B cell (primary cell): ENCODE data around the gene HNRNPC. TPM values are rescaled to one million over a fixed set of nuclear protein-coding genes. Genes with fewer than 3 reads are reported as not detected.

Source experiments
- ATAC-seq: fragments of 200-7000 bp; cut with Tn5 transposase; one replicate; pipeline ENCODE4 v1.10.0; 2021; ENCODE audit warnings: low read depth, mild to moderate bottlenecking, moderate number of reproducible peaks, moderate library complexity
- CTCF ChIA-PET: fragments of 350-600 bp; sonication (Branson Sonifier 250); formaldehyde crosslinking; loops from one replicate; lab custom pipeline; 2021; ENCODE audit warnings: antibody characterized with exemption, inconsistent platforms; lab: Charles Lee
- POLR2A ChIA-PET: fragments of 350-600 bp; sonication (Branson Sonifier 250); formaldehyde crosslinking; loops from one replicate; lab custom pipeline; 2021; ENCODE audit warnings: antibody characterized with exemption; lab: Charles Lee
- DNase-seq: peaks from one replicate; pipeline ENCODE4 v3.0.0; 2013
- H2AFZ ChIP-seq: 2 replicates; pipeline ENCODE4 v1.6.1; 2012; ENCODE audit warnings: mild to moderate bottlenecking, low read depth, low read length; ENCODE audit not compliant: insufficient read depth, poor library complexity, severe bottlenecking
- H3K27ac ChIP-seq, 2 donors: 1 replicate in 1 of 2; 2 replicates in 1 of 2; pipeline ENCODE4 v1.5.1; 2012 to 2013; ENCODE audit warnings: low read length in 2 of 2, mild to moderate bottlenecking in 2 of 2, moderate library complexity in 1 of 2
- H3K27me3 ChIP-seq, 4 experiments: fragments of 200-600 bp in 1 of 4; sonication (generic) in 1 of 4; replicated peaks in 1 of 4; 1 replicate in 2 of 4; 2 replicates in 2 of 4; pipeline versions ENCODE4 v1.6.1 to v1.7.0; 2013 to 2016; ENCODE audit warnings: low read length in 3 of 4, mild to moderate bottlenecking in 2 of 4, mixed read lengths in 1 of 4, moderate library complexity in 1 of 4; ENCODE audit not compliant: insufficient read depth in 4 of 4, control insufficient read depth in 3 of 4; ENCODE audit errors: control extremely low read depth in 1 of 4
- H3K36me3 ChIP-seq, 2 experiments: replicated peaks in 1 of 2; 1 replicate in 1 of 2; 2 replicates in 1 of 2; pipeline versions ENCODE4 v1.6.1 to v1.7.1; 2013; ENCODE audit warnings: low read length in 1 of 2; ENCODE audit not compliant: insufficient read depth in 2 of 2, control insufficient read depth in 1 of 2; ENCODE audit errors: control extremely low read depth in 1 of 2, extremely low read depth in 1 of 2
- H3K4me1 ChIP-seq, 2 donors: fragments of 200-600 bp in 1 of 2; sonication (generic) in 1 of 2; 1 replicate in 1 of 2; 2 replicates in 1 of 2; pipeline versions ENCODE4 v1.5.1 to v1.6.1; 2013 to 2017; ENCODE audit warnings: low read length in 2 of 2; ENCODE audit not compliant: control insufficient read depth in 2 of 2, insufficient read depth in 2 of 2
- H3K4me2 ChIP-seq: replicated peaks from 2 replicates; pipeline ENCODE3; 2012; ENCODE audit warnings: mild to moderate bottlenecking, low read depth, low read length; ENCODE audit not compliant: poor library complexity, severe bottlenecking
- H3K4me3 ChIP-seq, 5 experiments: fragments of 200-600 bp in 1 of 5; sonication (generic) in 1 of 5; 1 replicate in 3 of 5; 2 replicates in 2 of 5; pipeline versions ENCODE4 v1.5.1 to v1.7.0; 2011 to 2016; ENCODE audit warnings: low read length in 4 of 5, mild to moderate bottlenecking in 4 of 5, low read depth in 2 of 5, control low read depth in 1 of 5, moderate library complexity in 1 of 5; ENCODE audit not compliant: insufficient read depth in 1 of 5; ENCODE audit errors: control extremely low read depth in 1 of 5, extremely low read depth in 1 of 5
- H3K79me2 ChIP-seq: fragments of 200-600 bp; sonication (generic); one replicate; pipeline ENCODE4 v1.6.0; 2016; ENCODE audit warnings: low read length; ENCODE audit not compliant: control insufficient read depth, insufficient read depth
- H3K9ac ChIP-seq: fragments of 200-600 bp; sonication (generic); 2 replicates; pipeline ENCODE4 v1.6.1; 2017; ENCODE audit warnings: mild to moderate bottlenecking, low read length, moderate library complexity
- H3K9me3 ChIP-seq, 3 donors: one replicate each; pipeline versions ENCODE4 v1.6.1 to v1.7.1; 2013; ENCODE audit warnings: low read length in 2 of 3; ENCODE audit not compliant: control insufficient read depth in 2 of 3, insufficient read depth in 1 of 3; ENCODE audit errors: control extremely low read depth in 1 of 3
- H4K20me1 ChIP-seq: 2 replicates; pipeline ENCODE4 v1.6.0; 2012; ENCODE audit warnings: mild to moderate bottlenecking, low read length; ENCODE audit not compliant: insufficient read depth, control insufficient read depth, poor library complexity, severe bottlenecking
- H3K27ac Mint-ChIP-seq: one replicate; pipeline ENCODE4 v1.8.0; 2021; ENCODE audit warnings: mixed read lengths
- H3K27me3 Mint-ChIP-seq: one replicate; pipeline ENCODE4 v1.8.0; 2021; ENCODE audit warnings: mixed read lengths
- H3K4me1 Mint-ChIP-seq: one replicate; pipeline ENCODE4 v1.8.0; 2021; ENCODE audit warnings: mixed read lengths
- H3K4me3 Mint-ChIP-seq: one replicate; pipeline ENCODE4 v1.8.0; 2021; ENCODE audit warnings: mixed read lengths
- H3K9me3 Mint-ChIP-seq: one replicate; pipeline ENCODE4 v1.8.0; 2022; ENCODE audit warnings: mixed read lengths; ENCODE audit not compliant: insufficient read depth
- EZH2 ChIP-seq: IDR thresholded peaks from 2 replicates; pipeline ENCODE4 v1.6.1; 2012; ENCODE audit warnings: borderline replicate concordance, low read depth, mild to moderate bottlenecking, moderate library complexity, low read length; ENCODE audit not compliant: insufficient read depth, poor library complexity, severe bottlenecking
- WGBS: methylation state at CpG from one replicate; pipeline ENCODE4 v1.1.5; 2013; ENCODE audit warnings: missing lambda C conversion rate; ENCODE audit not compliant: insufficient coverage; 5-methylcytosine and 5-hydroxymethylcytosine counted together
- intact Hi-C: fragments of 100-400 bp; cut with micrococcal nuclease; formaldehyde crosslinking; loops from one replicate; pipeline ENCODE4 v1.10.0; 2022
- polyA plus RNA-seq: library from polyadenylated mRNA; depleted of rRNA; stranded (reverse); fragments of >200 nt; gene quantifications from 2 replicates; pipeline ENCODE4 v1.2.3, GENCODE V29; 2012
- total RNA-seq, 2 donors: library from RNA; stranded (reverse); fragments of 120-200 nt in 1 of 2; gene quantifications; 1 replicate in 1 of 2; 2 replicates in 1 of 2; pipeline versions ENCODE4 v1.2.3 to v1.2.4, GENCODE V29; 2013 to 2022
- TF ChIP-seq, protein P1 (sequence below): fragments of 200-600 bp; IDR thresholded peaks from one replicate; pipeline ENCODE4 v1.8.0; 2022; ENCODE audit warnings: antibody characterized with exemption, mild to moderate bottlenecking

Gene HNRNPC
- total and polyA plus RNA-seq, 2 donors (not counting 1 experiment from before 2014, with no cell fraction given), result 358 to 497 TPM

GRCh38 chr14:21197418-21198205 is 71.6 kb downstream of the HNRNPC start:
- Histone ChIP-seq H3K79me2 (no peaks in the 10 kb centered on the region), H4K20me1 (no peaks in the 10 kb centered on the region), H3K27ac (no peak overlapping the region), H3K9me3 (no peaks in the 10 kb centered on the region), H2AFZ (no peak overlapping the region), H3K36me3 (no peaks in the 10 kb centered on the region), H3K4me3 (no peak overlapping the region), H3K4me2 (no peak overlapping the region), H3K9ac (no peak overlapping the region), H3K4me1 (peaks cover under 1% of the 10 kb centered on the region in 2 donors), H3K27me3 (no peaks in the 10 kb centered on the region)
- ChIA-PET CTCF (no interaction called here), POLR2A (no interaction called here)
- no peaks in the 10 kb centered on the region for H3K27me3 Mint-ChIP-seq
- no peak for ATAC-seq
- H3K9me3 Mint-ChIP-seq, result no peaks in the 10 kb centered on the region
- WGBS, result 80% methylated on average over 1 of the region's 2 CpGs
- DNase-seq, result no peak
- TF ChIP-seq, protein P1, sequence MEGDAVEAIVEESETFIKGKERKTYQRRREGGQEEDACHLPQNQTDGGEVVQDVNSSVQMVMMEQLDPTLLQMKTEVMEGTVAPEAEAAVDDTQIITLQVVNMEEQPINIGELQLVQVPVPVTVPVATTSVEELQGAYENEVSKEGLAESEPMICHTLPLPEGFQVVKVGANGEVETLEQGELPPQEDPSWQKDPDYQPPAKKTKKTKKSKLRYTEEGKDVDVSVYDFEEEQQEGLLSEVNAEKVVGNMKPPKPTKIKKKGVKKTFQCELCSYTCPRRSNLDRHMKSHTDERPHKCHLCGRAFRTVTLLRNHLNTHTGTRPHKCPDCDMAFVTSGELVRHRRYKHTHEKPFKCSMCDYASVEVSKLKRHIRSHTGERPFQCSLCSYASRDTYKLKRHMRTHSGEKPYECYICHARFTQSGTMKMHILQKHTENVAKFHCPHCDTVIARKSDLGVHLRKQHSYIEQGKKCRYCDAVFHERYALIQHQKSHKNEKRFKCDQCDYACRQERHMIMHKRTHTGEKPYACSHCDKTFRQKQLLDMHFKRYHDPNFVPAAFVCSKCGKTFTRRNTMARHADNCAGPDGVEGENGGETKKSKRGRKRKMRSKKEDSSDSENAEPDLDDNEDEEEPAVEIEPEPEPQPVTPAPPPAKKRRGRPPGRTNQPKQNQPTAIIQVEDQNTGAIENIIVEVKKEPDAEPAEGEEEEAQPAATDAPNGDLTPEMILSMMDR, result no peak
- no peak for TF ChIP-seq EZH2
- H3K4me1 Mint-ChIP-seq, result peaks cover 5% of the 10 kb centered on the region
- H3K4me3 Mint-ChIP-seq, result no peak overlapping the region
- intact Hi-C loops, result no loop called here
- H3K27ac Mint-ChIP-seq, result no peak overlapping the region

GRCh38 chr14:21194597-21194996 is 74.6 kb downstream of the HNRNPC start:
- no peak overlapping the region for H3K27ac Mint-ChIP-seq

More at GRCh38 chr14:21194597-21194996, 74.6 kb downstream of the HNRNPC start:
- DNase-seq, result no peak
- Histone ChIP-seq H3K4me1 (peaks cover 12 to 16% of the 10 kb centered on the region in 2 donors), H3K9ac (no peak overlapping the region), H3K27ac (no peak overlapping the region), H3K79me2 (no peaks in the 10 kb centered on the region), H3K9me3 (no peaks in the 10 kb centered on the region), H3K4me2 (no peak overlapping the region), H2AFZ (no peak overlapping the region), H3K4me3 (no peak overlapping the region), H4K20me1 (no peaks in the 10 kb centered on the region), H3K27me3 (no peaks in the 10 kb centered on the region), H3K36me3 (no peaks in the 10 kb centered on the region)
- Mint-ChIP-seq H3K9me3 (no peaks in the 10 kb centered on the region), H3K4me3 (no peak overlapping the region), H3K4me1 (peaks cover 14% of the 10 kb centered on the region), H3K27me3 (no peaks in the 10 kb centered on the region)
- CTCF ChIA-PET, result interaction anchor here (0.7 kb wide), 1 partner anchor 532 kb away, joined by 3 read pairs; no protein-coding TSS in a partner anchor
- intact Hi-C loops, result no loop called here
- POLR2A ChIA-PET, result interaction anchor here (0.7 kb wide), 1 partner anchor 11 kb away, joined by 4 read pairs; no protein-coding TSS in a partner anchor
- no peak for ATAC-seq
- TF ChIP-seq EZH2, result no peak
- TF ChIP-seq, protein P1, result peak; percentile 38
